BLaER1 treated with 17β-estradiol and CSF1 and Interleukin-3, amounts not matched to agents 10 nM and 100 nM (cell line): ENCODE data around the gene UBAC2.
A peak's percentile ranks its signal among the peaks of the same experiment; 100 is the strongest.

ENCODE experiments used
- H3K27ac ChIP-seq, 11 experiments: shearing (Covaris generic); formaldehyde crosslinking; 2 replicates each; pipeline ENCODE4 v1.8.1; 2022
- H3K27me3 ChIP-seq, 11 experiments: shearing (Covaris generic); formaldehyde crosslinking; 2 replicates each; pipeline ENCODE4 v1.8.1; 2022
- H3K36me3 ChIP-seq, 11 experiments: shearing (Covaris generic); formaldehyde crosslinking; 2 replicates each; pipeline ENCODE4 v1.8.1; 2022
- H3K4me1 ChIP-seq, 10 experiments: shearing (Covaris generic); formaldehyde crosslinking; 2 replicates each; pipeline ENCODE4 v1.8.1; 2022
- H3K4me2 ChIP-seq, 11 experiments: shearing (Covaris generic); formaldehyde crosslinking; 2 replicates each; pipeline ENCODE4 v1.8.1; 2022
- H3K4me3 ChIP-seq, 10 experiments: shearing (Covaris generic); formaldehyde crosslinking; 2 replicates each; pipeline ENCODE4 v1.8.1; 2022
- H3K9ac ChIP-seq, 11 experiments: shearing (Covaris generic); formaldehyde crosslinking; 2 replicates each; pipeline ENCODE4 v1.8.1; 2022
- H3K9me3 ChIP-seq, 11 experiments: shearing (Covaris generic); formaldehyde crosslinking; replicated peaks in 1 of 11; 2 replicates each; pipeline ENCODE4 v1.8.1; 2022
- H4K20me1 ChIP-seq, 11 experiments: shearing (Covaris generic); formaldehyde crosslinking; 2 replicates each; pipeline ENCODE4 v1.8.1; 2022
- Cebpa-rat ChIP-seq, 11 experiments: shearing (Covaris generic); IDR thresholded peaks; 2 replicates each; pipeline ENCODE4 v1.8.1; 2022

Gene UBAC2

GRCh38 chr13:99290894-99291293, 90.2 kb downstream of the UBAC2 start:
- TF ChIP-seq Cebpa-rat (IDR thresholded peaks at IDR 0.05), result no peak
- Histone ChIP-seq H3K27ac (no peak overlapping the region), H3K4me2 (no peak overlapping the region; a peak in 1 of 22 replicates), H3K4me3 (no peak overlapping the region), H3K4me1 (peaks cover 0 to 83% (median 30%) of the 10 kb centered on the region in 10 experiments; a peak in 16 of 20 replicates), H4K20me1 (peaks cover 0 to 6% (median 0%) of the 10 kb centered on the region in 11 experiments; a peak in 4 of 22 replicates), H3K9me3 (no peaks in the 10 kb centered on the region), H3K36me3 (peaks cover 20 to 99% (median 63%) of the 10 kb centered on the region in 11 experiments; a peak in 20 of 22 replicates), H3K9ac (no peak overlapping the region), H3K27me3 (no peaks in the 10 kb centered on the region)

DNA sequence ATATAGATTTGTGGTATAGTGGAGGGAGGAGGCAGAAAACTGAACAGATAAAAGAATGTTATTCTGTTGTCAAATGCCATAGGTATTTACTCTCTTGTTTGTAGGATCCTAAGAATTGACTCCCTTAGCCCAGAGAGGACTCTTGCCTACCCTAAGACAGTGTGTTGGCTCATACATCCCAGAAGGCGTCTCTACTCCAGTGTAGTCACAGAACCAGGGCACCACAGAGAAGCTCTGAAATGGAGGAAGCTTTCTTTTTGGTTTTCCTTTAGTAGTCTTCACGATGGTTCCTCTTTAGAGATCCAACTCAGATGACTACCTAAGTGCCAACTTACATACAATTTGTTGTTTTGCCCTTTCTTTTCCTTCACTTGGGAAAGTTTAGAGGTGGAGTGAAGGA, 92.5 kb downstream of the UBAC2 start:
- H3K27ac ChIP-seq, result peak overlapping the region in 5 of 11 experiments; percentile 11 to 40 (median 27); a peak in 5 of 22 replicates
- H3K27me3 ChIP-seq, result no peaks in the 10 kb centered on the region
- no peak overlapping the region for H3K9ac ChIP-seq

GRCh38 chr13:99294198-99294597, 93.5 kb downstream of the UBAC2 start:
- Histone ChIP-seq H3K4me2 (peak overlapping the region in 1 of 11 experiments; percentile 4; a peak in 1 of 22 replicates), H3K4me3 (no peak overlapping the region), H3K9me3 (no peaks in the 10 kb centered on the region), H3K4me1 (peaks cover 0 to 83% (median 28%) of the 10 kb centered on the region in 10 experiments; a peak in 16 of 20 replicates), H4K20me1 (peaks cover 0 to 10% (median 0%) of the 10 kb centered on the region in 11 experiments; a peak in 3 of 22 replicates), H3K27me3 (no peaks in the 10 kb centered on the region), H3K36me3 (peaks cover 20 to 67% (median 37%) of the 10 kb centered on the region in 11 experiments; a peak in 20 of 22 replicates), H3K27ac (no peak overlapping the region), H3K9ac (no peak overlapping the region)
- no peak for TF ChIP-seq Cebpa-rat (IDR thresholded peaks at IDR 0.05)

More for the DNA sequence above, 92.5 kb downstream of the UBAC2 start:
- no peak for TF ChIP-seq Cebpa-rat (IDR thresholded peaks at IDR 0.05)
- H3K9me3 ChIP-seq, result no peaks in the 10 kb centered on the region
- H3K4me3 ChIP-seq, result no peak overlapping the region
- peaks cover 0 to 83% (median 33%) of the 10 kb centered on the region in 10 experiments; a peak in 16 of 20 replicates for H3K4me1 ChIP-seq
- peak overlapping the region in 5 of 11 experiments; percentile 3 to 58 (median 27); a peak in 7 of 22 replicates for H3K4me2 ChIP-seq
- peaks cover 0 to 15% (median 0%) of the 10 kb centered on the region in 11 experiments; a peak in 3 of 22 replicates for H4K20me1 ChIP-seq
- peaks cover 20 to 77% (median 42%) of the 10 kb centered on the region in 11 experiments; a peak in 20 of 22 replicates for H3K36me3 ChIP-seq

DNA sequence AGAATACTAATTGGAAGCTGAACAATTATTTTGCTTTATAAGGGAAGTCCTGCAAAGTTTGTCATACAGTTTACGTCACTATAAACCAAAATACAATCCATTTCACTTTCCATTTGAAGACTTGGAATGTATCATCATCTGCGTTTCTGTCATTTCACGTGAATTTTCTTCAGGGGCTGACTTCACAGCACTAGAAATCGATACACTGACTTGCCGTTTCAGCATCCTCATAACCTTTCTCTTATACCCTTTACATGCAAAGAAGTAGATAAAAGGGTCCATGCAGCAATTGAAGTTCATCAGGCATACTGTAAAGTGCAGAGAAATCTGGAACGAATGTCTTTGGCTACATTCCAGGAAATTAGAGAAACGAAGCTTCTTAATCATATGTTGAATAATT, 94.3 kb downstream of the UBAC2 start:
- H3K4me2 ChIP-seq, result peak overlapping the region in 4 of 11 experiments; percentile 49 to 83 (median 72); a peak in 4 of 22 replicates
- H3K36me3 ChIP-seq, result peaks cover 21 to 63% (median 33%) of the 10 kb centered on the region in 11 experiments; a peak in 20 of 22 replicates
- H3K9me3 ChIP-seq, result no peaks in the 10 kb centered on the region
- peaks cover 0 to 83% (median 27%) of the 10 kb centered on the region in 10 experiments; a peak in 16 of 20 replicates for H3K4me1 ChIP-seq
- TF ChIP-seq Cebpa-rat (IDR thresholded peaks at IDR 0.05), result no peak
- H3K27me3 ChIP-seq, result no peaks in the 10 kb centered on the region
- no peak overlapping the region for H3K27ac ChIP-seq
- H3K9ac ChIP-seq, result no peak overlapping the region
- no peak overlapping the region for H3K4me3 ChIP-seq
- H4K20me1 ChIP-seq, result peaks cover 0 to 17% (median 0%) of the 10 kb centered on the region in 11 experiments; a peak in 4 of 22 replicates

DNA sequence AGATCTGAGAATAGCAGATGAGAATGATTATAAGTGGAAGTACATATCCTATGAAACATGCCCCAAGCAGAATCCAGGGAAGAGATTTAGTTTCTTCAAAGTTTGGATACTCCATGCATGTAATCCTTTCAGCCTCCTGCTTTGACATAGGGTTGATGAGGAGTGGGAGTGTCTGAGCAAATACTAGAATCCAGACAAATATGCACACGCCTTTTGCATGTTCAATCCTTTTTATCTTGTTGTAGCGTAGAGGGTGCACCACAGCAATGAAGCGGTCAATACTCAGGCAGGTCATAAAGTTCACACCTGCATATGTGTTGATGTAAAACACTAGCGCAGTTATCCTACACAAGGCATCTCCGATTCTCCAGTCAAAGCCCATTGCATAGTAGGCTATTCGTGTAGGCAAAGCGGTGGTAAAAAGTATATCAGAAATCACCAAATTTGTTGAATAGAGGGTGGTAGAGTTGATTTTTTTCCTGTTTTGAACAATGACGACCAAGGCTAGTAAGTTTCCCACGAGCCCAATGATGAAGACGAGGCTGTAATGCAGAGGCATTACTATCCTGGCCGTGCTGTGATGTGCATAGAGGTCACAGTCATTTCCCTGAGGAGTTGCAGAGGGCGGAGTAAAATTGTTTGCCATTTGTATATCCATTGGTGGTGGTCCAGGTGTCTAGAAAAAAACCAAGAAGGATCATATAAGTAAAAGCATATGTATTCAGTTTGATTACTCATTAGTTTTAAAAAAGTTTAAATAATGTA, 95.0 kb downstream of the UBAC2 start:
- H3K4me1 ChIP-seq, result peaks cover 0 to 79% (median 26%) of the 10 kb centered on the region in 10 experiments; a peak in 16 of 20 replicates
- no peak overlapping the region for H3K9ac ChIP-seq
- H3K27me3 ChIP-seq, result no peaks in the 10 kb centered on the region
- H3K4me2 ChIP-seq, result peak overlapping the region in 9 of 11 experiments; percentile 2 to 83 (median 49); a peak in 12 of 22 replicates
- H3K36me3 ChIP-seq, result peaks cover 17 to 62% (median 29%) of the 10 kb centered on the region in 11 experiments; a peak in 20 of 22 replicates
- H3K4me3 ChIP-seq, result no peak overlapping the region
- no peak for TF ChIP-seq Cebpa-rat (IDR thresholded peaks at IDR 0.05)
- H3K9me3 ChIP-seq, result no peaks in the 10 kb centered on the region
- H3K27ac ChIP-seq, result peak overlapping the region in 4 of 11 experiments; percentile 11 to 67 (median 48); a peak in 4 of 22 replicates
- peaks cover 0 to 24% (median 0%) of the 10 kb centered on the region in 11 experiments; a peak in 4 of 22 replicates for H4K20me1 ChIP-seq

DNA sequence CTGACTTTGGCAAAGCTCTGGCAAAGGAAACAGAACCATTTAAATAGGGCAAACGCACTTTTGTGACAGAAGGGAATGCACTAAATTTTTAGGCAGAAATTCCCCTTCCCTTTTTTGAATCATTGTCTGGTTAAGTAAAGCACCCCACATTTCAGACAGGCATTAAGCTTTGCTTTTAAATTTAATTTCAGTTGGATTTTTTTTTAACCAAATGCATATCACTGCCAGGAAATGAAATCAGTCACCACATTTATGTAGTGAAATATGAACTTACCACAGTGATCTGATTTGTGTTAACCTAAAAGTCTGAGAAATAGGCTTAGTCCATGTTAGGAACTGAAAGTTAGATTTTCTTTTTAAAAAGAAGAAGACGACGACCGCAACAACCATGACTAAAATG, 95.7 kb downstream of the UBAC2 start:
- H3K36me3 ChIP-seq, result peaks cover 11 to 61% (median 29%) of the 10 kb centered on the region in 11 experiments; a peak in 19 of 22 replicates
- H3K9ac ChIP-seq, result peak overlapping the region in 4 of 11 experiments; percentile 26 to 46 (median 40); a peak in 7 of 22 replicates

GRCh38 chr13:99297331-99297730, 96.7 kb downstream of the UBAC2 start:
- Histone ChIP-seq H3K4me3 (no peak overlapping the region), H3K4me2 (peak overlapping the region in 4 of 11 experiments; percentile 49 to 83 (median 72); a peak in 8 of 22 replicates), H3K9ac (peak overlapping the region in 2 of 11 experiments; percentile 43 to 45; a peak in 2 of 22 replicates), H3K36me3 (peaks cover 11 to 55% (median 28%) of the 10 kb centered on the region in 11 experiments; a peak in 19 of 22 replicates), H3K27me3 (no peaks in the 10 kb centered on the region), H4K20me1 (peaks cover 0 to 41% (median 0%) of the 10 kb centered on the region in 11 experiments; a peak in 6 of 22 replicates), H3K27ac (peak overlapping the region in 2 of 11 experiments; percentile 49 to 67; a peak in 3 of 22 replicates), H3K9me3 (no peaks in the 10 kb centered on the region), H3K4me1 (peaks cover 0 to 91% (median 32%) of the 10 kb centered on the region in 10 experiments; a peak in 16 of 20 replicates)
- no peak for TF ChIP-seq Cebpa-rat (IDR thresholded peaks at IDR 0.05)

More for the DNA sequence above, 95.7 kb downstream of the UBAC2 start:
- peak overlapping the region in 6 of 11 experiments; percentile 18 to 83 (median 60); a peak in 10 of 22 replicates for H3K4me2 ChIP-seq
- H3K27ac ChIP-seq, result peak overlapping the region in 6 of 11 experiments; percentile 10 to 67 (median 44); a peak in 9 of 22 replicates
- no peaks in the 10 kb centered on the region for H3K27me3 ChIP-seq
- no peaks in the 10 kb centered on the region for H3K9me3 ChIP-seq
- H4K20me1 ChIP-seq, result peaks cover 0 to 32% (median 0%) of the 10 kb centered on the region in 11 experiments; a peak in 5 of 22 replicates
- TF ChIP-seq Cebpa-rat (IDR thresholded peaks at IDR 0.05), result no peak
- H3K4me3 ChIP-seq, result peak overlapping the region in 1 of 10 experiments; percentile 11; a peak in 1 of 20 replicates
- H3K4me1 ChIP-seq, result peaks cover 0 to 82% (median 28%) of the 10 kb centered on the region in 10 experiments; a peak in 16 of 20 replicates

- H4K20me1 ChIP-seq, result peaks cover 0 to 48% (median 0%) of the 10 kb centered on the region in 11 experiments; a peak in 7 of 22 replicates
- H3K4me3 ChIP-seq, result no peak overlapping the region
- H3K27me3 ChIP-seq, result no peaks in the 10 kb centered on the region
- H3K9ac ChIP-seq, result no peak overlapping the region
- peaks cover 17 to 56% (median 34%) of the 10 kb centered on the region in 11 experiments; a peak in 20 of 22 replicates for H3K36me3 ChIP-seq
- H3K9me3 ChIP-seq, result no peaks in the 10 kb centered on the region
- H3K4me2 ChIP-seq, result peak overlapping the region in 3 of 11 experiments; percentile 70 to 83 (median 74); a peak in 4 of 22 replicates
- no peak for TF ChIP-seq Cebpa-rat (IDR thresholded peaks at IDR 0.05)
- H3K27ac ChIP-seq, result no peak overlapping the region
- peaks cover 0 to 94% (median 34%) of the 10 kb centered on the region in 10 experiments; a peak in 16 of 20 replicates for H3K4me1 ChIP-seq
Observed at GRCh38 chr13:99298056-99298455, 97.4 kb downstream of the UBAC2 start.
